ENCODE data around the gene CD2.

- TF ChIP-seq POLR2A (IDR thresholded peaks at IDR 0.05; ENCODE audit: low read depth, low read length) (no peak), POLR2AphosphoS5 (IDR thresholded peaks at IDR 0.05; ENCODE audit: low read depth, low read length) (no peak), TAF1 (IDR thresholded peaks at IDR 0.05; ENCODE audit: borderline replicate concordance, low read depth, low read length) (no peak)
Measured at GRCh38 chr1:116785006-116785405, 30.8 kb downstream of the CD2 start.
